GM19240 (cell line): ENCODE results near the gene TBC1D2B.

Experiments used
- DNase-seq: peaks from one replicate; pipeline ENCODE4 v3.0.0; 2011; ENCODE audit warnings: low spot score; ENCODE audit not compliant: insufficient read length

Gene TBC1D2B

GRCh38 chr15:78055919-78056713 is 21.4 kb downstream of the TBC1D2B start:
- no peak for DNase-seq

- no peak for DNase-seq
These were observed 22.5 kb downstream of the TBC1D2B start for GRCh38 chr15:78054966-78055365.

- DNase-seq = no peak
These were observed 23.0 kb downstream of the TBC1D2B start for GRCh38 chr15:78054518-78054917.

- DNase-seq = no peak
These were observed 25.0 kb downstream of the TBC1D2B start for GRCh38 chr15:78052545-78052944.

GRCh38 chr15:78052001-78052401 is 25.5 kb downstream of the TBC1D2B start:
- no peak for DNase-seq

GRCh38 chr15:78051596-78051995 is 25.9 kb downstream of the TBC1D2B start:
- DNase-seq = no peak

GRCh38 chr15:78050826-78051225 is 26.7 kb downstream of the TBC1D2B start:
- DNase-seq = no peak

- DNase-seq = no peak
These were observed 27.1 kb downstream of the TBC1D2B start for GRCh38 chr15:78050441-78050809.

GRCh38 chr15:78049691-78050440 is 27.6 kb downstream of the TBC1D2B start:
- DNase-seq = peak; percentile 52

GRCh38 chr15:78048628-78048920 is 28.9 kb downstream of the TBC1D2B start:
- no peak for DNase-seq

- no peak for DNase-seq
These were observed 29.5 kb downstream of the TBC1D2B start for GRCh38 chr15:78047761-78048627.

- DNase-seq = no peak
These were observed 30.6 kb downstream of the TBC1D2B start for GRCh38 chr15:78046796-78047341.

GRCh38 chr15:78045189-78045588 is 32.3 kb downstream of the TBC1D2B start:
- no peak for DNase-seq

GRCh38 chr15:78044407-78045155 is 32.9 kb downstream of the TBC1D2B start:
- no peak for DNase-seq

- DNase-seq = no peak
These were observed 35.6 kb downstream of the TBC1D2B start for GRCh38 chr15:78041946-78042345.

- no peak for DNase-seq
These were observed 36.8 kb downstream of the TBC1D2B start for GRCh38 chr15:78040653-78041244.

GRCh38 chr15:78038585-78039247 is 38.8 kb downstream of the TBC1D2B start:
- no peak for DNase-seq

GRCh38 chr15:78037779-78038305 is 39.7 kb downstream of the TBC1D2B start:
- no peak for DNase-seq

- no peak for DNase-seq
These were observed 40.2 kb downstream of the TBC1D2B start for GRCh38 chr15:78037328-78037727.
